Heart left ventricle (tissue), 13 donors: ENCODE results near the gene EMC9.

ENCODE experiments used
- POLR2A ChIP-seq, 2 donors: fragments of 450-650 bp; IDR thresholded peaks; one replicate each; pipeline ENCODE4 v1.6.1; 2017; ENCODE audit warnings: antibody characterized with exemption in 2 of 2, mild to moderate bottlenecking in 2 of 2, moderate library complexity in 2 of 2
- TF ChIP-seq, protein P1 (sequence below), 12 donors: fragments of 200-600 bp; sonication (generic) in 4 of 12; IDR thresholded peaks; one replicate each; pipeline versions ENCODE4 v1.5.0 to v1.8.0; 2018 to 2022; ENCODE audit warnings: antibody characterized with exemption in 12 of 12, mild to moderate bottlenecking in 5 of 12
- donor health status: ischemic (EF 13 %, LVEDD 7.1; RV severe dilation, severe dysfunction).
- donor health status: DM: no; HTN: yes; CAD: no.
- donor health status: DM: no; HTN: no; CAD: no.
- donor health status: ischemic (EF 25% LVEDD 6.9; RV normal size, moderate dysfunction).
- donor health status: ischemic (EF 25% LVEDD 5.7; RV mildly dilated, moderate dysfunction).
- donor health status: ischemic (EF 35%, LVEDD 5.7; RV mildly dilated, moderate dysfunction).
- donor health status: nonischemic (EF 11% LVEDD 7.7; RV severe dilation, severe dysfunction).
- donor health status: DM: yes; HTN: yes; CAD: no.
- donor health status: PGD.
- donor health status: ischemic (EF 29% LVEDD 5.4; RV normal size, mild dysfunction).
- donor health status: nonischemic (EF 23%, LVEDD 6.1; RV moderate dilation, normal function).

DNA sequence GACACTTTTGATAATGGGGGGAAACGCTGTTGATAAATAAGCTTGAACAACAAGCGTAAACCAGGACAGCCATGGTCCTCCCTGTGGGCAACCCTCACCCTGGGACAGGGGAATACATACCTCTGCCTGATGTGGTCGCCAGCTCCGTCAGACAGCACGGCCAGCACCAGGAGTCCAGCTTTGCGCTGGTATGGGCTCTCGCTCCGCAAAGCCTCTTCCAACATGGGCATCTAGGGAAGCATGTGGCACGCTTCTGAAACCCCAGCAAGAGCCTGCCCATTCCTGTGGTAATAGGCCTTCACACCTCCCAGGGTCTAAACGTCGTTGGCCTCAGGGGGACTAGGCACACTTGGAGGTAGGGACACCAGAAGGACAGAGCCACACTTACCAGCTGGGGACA, 44.4 kb upstream of the EMC9 start:
- TF ChIP-seq, protein P1, sequence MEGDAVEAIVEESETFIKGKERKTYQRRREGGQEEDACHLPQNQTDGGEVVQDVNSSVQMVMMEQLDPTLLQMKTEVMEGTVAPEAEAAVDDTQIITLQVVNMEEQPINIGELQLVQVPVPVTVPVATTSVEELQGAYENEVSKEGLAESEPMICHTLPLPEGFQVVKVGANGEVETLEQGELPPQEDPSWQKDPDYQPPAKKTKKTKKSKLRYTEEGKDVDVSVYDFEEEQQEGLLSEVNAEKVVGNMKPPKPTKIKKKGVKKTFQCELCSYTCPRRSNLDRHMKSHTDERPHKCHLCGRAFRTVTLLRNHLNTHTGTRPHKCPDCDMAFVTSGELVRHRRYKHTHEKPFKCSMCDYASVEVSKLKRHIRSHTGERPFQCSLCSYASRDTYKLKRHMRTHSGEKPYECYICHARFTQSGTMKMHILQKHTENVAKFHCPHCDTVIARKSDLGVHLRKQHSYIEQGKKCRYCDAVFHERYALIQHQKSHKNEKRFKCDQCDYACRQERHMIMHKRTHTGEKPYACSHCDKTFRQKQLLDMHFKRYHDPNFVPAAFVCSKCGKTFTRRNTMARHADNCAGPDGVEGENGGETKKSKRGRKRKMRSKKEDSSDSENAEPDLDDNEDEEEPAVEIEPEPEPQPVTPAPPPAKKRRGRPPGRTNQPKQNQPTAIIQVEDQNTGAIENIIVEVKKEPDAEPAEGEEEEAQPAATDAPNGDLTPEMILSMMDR (IDR thresholded peaks at IDR 0.05), result no peak
- no peak for TF ChIP-seq POLR2A (IDR thresholded peaks at IDR 0.05)
